GM21423 (cell line): ENCODE data around the gene KLF3.
A peak's percentile ranks its signal among the peaks of the same experiment; 100 is the strongest.

Experiments used
- ATAC-seq: cut with Tn5 transposase; IDR thresholded peaks from one replicate; pipeline ENCODE4 v1.9.1; 2021; ENCODE audit warnings: mild to moderate bottlenecking, moderate library complexity; ENCODE audit not compliant: unreplicated experiment

KLF3 gene

DNA sequence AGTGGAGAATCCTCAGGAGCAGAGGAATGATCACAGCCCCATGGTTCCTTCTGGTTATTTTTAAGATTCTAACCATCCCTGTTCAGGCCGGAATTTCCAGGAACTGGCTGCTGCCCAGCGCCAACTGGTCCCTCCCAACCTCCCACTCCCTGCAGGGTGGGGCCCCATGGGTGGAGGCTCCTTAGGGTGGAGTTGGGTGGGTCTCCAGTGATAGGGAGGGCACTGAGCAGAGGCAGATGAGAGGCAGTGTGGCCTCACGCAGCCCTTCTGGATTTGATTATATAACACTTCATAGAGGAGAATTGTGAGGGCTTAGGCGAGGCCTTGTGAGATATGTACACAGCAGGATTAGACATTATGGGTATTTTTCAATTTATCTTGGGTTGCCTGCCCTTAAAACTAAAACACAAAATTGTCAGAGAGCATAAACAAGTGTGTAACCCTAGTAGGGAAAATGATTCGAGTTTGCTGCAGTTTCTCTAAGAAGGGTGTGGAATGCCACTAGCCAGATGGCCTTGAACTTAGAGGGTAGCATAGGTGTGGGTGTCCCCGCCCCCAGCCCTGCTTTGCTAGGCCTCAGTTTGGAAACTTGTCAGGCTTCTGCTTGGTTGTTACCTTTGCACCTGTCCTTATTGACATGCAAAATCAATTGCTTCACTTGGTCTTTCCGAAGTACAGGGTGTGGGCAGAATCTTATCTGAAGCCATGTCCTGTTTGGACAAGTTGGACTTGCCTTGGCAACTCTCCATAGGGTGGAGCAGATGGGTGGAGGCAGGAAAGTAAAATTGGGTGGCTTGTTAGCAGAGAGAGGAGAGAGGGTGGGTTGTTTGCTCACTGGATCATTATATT, 9.4 kb downstream of the KLF3 start:
- no peak for ATAC-seq

DNA sequence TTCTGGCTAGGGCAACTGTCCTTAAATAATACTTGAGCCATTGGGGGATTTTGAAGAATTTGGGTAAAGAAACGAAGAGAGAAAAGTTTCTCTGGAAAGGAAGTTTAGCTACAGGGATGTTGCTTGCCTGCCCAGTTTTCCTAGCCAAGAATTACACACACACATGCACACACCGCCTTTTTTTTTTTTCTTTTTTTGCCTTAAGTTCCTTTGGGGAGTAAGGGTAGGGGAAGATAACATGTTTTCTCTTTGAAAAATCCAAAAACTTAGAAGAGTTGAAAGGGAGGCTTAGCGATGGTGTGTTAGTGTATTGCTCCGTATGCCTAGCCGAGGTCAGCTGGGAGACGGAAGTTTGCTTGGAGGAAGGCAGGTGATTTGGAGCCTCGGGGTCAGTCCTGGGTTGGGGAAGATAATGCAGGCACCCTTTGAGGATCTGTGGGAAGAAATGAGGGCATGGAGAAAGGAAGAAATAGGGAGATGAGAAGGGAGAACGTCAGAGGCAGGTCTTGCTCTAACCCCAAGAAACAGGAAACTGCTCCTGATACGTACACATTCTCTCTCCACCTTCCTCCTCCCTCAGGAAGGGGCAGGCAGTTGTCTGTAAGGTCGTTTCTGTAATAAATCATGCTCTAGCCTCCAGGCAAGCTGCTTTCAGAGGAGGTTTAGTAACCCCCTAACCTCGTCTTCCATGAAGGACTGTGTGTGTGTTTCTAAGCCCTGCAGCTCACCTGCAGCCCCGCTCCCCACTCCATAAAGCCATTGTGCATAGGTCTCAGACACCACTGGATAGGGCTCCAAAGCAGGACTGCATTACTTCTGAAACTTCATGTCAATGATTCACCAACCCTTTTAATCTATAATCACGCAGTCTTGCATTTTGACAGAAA, 10.5 kb downstream of the KLF3 start:
- ATAC-seq: no peak

DNA sequence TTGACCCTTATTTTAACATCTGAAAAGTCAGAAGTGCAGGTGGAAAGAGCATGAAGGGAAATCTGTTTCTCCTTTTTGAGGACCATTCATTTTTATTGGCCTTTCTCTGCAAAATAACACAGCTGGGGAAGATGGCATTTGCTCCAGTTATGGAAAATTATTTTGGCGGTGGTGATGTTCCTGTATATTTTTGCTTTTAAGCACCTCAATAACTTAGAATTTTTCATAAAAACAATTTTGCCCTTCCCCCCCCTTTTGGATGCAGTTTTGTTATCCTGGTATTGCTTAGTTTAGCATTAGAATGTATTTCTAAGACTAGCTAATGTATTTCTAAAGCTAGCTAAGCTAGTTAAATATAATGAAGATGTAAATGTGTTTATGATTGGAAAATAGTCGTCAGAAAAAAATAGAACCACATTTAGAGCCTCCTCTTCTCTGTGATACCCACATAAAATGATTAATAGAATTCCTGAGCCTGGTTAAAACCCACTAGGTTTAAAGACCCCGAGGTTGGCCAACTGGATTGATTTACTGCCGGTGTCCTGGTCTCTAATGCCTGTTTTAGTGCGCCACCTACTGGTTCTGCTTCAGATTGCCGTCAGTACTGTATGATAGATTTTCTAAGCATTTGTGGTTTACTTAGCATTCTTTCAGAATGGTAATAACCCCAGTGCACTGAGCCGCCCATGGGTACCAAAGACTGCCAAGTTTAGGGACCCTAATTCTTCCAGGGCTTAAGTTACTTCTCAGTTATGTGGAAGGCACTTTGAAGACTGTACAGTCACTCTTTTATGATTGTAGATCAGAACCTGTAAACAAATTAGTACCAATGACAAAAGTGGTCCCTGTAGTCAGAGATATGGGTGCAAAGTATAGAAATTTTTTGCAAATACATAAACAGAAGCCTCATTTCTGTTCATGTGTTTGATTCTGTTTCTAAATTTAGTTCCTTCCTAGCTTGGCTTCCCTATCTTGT, 11.4 kb downstream of the KLF3 start:
- peak; percentile 41 for ATAC-seq

DNA sequence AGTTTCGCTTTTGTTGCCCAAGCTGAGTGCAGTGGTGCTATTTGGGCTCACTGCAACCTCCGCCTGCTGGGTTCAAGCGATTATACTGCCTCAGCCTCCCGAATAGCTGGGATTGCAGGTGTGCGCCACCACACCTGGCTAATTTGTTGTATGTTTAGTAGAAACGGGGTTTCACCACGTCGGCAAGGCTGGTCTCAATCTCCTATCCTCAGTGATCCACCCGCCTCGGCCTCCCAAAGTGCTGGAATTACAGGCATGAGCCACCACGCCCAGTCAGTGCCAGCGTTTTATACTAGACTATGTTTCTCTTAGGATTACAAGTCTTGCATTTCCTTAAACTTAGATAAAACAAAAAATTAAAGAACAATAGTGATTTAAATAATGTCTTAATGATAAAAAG, 13.0 kb downstream of the KLF3 start:
- no peak for ATAC-seq

DNA sequence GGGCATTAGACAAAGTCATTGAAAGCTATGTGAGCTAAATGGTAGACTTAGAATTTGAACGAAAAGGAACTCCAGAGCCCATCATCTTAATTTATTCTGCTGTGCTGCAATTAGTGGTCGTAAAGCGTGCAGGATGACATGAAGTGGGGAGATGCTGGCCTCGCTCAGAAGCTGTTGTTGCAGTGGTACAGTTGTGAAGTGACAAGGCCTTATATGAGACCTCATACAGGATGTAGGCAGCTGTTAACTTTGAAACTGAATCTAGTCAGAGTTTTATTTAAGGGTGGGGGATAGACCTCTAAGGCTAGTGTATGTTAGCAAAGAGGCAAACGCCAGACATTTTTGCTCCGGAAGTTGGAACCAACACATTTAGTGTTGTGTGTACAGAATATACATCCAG, 13.4 kb downstream of the KLF3 start:
- no peak for ATAC-seq

DNA sequence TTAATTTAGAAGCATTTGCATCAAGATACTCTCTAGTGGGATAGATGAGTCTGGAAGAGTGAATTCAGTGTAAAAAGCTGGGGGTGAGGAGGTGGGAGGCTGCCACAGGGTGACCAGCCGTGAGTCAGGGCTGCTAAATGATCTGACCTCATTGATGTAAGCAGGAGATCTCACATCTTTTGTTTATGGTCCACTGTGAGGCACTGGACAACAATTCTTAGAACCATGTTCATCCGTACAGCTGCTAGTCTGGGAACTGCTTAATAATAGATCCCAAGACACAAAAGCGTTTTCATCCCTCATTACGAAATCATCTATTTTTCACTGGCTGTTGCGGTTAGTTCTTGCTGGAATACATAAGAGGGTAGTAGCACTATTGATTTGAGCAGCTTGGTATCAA, 14.1 kb downstream of the KLF3 start:
- no peak for ATAC-seq

DNA sequence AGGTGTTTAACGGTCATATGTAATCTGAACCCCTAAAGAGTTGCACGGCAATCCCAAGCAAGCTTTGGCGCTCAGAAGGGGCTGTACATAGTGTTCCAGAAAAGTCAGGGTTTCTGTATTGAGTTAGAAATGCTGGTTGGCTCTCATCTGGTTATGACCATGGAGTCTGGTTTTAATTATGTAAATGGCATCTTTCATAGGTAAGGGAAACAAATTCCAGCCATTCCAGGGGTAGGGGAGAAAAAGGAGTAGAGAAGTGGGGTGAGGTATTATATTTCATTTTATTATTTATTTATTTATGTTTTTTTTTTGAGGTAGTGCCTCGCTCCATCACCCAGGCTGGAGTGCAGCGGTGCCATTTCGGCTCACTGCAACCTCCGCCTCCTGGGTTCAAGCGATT, 15.9 kb downstream of the KLF3 start:
- no peak for ATAC-seq

DNA sequence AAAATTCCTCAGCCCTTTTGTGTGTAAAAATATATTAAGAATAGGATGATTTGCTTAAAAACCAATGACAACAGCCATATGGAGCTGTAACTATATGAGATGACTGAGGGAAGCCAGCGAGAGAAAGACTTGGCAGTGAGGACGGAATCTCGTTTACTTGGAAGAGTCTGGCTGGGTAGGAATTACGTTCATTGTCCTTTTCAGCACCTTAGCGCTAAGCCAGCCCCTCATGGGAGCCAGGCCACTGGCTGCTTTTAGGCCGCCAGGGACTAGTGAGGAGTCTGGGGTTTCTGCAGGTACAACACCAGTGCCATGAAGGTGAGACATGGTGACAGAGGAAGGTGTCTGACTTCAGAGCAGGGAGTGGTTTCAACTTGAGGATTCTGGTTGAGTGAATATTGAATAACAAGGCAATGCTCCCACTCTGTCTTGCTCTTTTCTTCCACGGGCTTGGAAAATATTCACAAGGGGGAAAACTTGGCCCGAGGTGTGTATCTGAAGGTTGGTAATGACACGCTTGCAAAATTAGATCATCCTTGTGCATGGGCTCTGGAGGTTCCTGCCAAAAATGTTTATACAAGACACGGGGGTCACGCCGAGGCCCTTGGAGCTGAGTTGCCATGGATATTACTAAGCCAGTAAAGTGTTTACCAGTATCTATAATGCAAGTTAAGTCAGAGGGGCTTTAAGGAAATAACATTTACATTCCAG, 17.4 kb downstream of the KLF3 start:
- no peak for ATAC-seq

DNA sequence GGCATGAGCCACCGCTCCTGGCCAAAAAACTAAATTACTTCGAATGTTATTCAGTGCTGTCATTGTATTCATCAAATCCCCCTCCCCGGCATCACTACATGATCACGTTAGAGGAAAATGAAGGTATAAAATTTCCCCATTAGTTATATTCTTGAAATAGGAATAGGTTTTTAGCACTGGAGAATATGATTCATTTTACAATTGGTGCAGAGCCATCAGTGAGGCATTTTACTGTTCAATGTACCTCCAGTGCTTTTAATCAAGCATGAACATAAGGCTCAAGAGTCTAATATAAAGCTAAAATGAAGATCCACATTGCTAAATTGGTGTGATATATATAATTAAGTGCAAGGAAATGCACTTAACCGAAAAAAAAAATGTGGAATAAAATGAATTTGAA, 18.3 kb downstream of the KLF3 start:
- ATAC-seq: no peak

DNA sequence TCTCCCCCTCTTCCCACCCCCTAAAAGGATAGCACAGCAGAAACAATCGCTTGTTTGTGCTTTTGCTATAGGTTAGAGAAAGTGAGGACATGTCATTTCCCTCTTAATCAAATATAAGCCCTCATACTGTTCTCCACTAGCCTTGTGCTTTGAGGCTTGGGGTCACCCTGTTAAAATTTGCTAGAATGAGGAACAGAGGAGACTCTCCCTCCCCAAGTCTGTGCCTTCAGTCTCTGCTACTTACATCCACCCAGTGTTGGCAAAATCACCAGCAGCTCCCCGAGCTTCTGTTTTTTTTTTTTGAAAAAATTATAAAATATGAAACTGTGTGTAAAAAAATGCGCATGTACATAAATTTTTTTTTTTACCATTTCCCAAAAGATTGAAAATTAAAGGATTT, 19.3 kb downstream of the KLF3 start:
- ATAC-seq: no peak

DNA sequence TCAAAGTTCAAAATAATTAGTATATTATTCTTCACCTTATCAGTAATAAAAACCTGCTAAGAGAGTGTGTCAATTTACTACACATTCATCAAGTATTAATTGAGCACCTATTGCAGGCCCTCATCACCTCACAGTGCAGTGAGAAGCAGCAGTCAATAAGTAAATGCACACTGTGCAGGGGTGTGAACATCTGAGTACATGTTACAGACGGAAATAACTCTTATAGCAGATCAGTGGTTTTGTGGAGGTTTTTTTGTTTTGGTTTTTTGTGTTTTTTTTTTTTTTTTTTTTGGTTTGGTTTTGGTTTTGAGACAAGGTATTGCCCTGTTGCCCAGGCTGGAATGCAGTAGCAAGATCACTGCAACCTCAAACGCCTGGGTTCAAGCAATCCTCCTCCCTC, 20.3 kb downstream of the KLF3 start:
- no peak for ATAC-seq

DNA sequence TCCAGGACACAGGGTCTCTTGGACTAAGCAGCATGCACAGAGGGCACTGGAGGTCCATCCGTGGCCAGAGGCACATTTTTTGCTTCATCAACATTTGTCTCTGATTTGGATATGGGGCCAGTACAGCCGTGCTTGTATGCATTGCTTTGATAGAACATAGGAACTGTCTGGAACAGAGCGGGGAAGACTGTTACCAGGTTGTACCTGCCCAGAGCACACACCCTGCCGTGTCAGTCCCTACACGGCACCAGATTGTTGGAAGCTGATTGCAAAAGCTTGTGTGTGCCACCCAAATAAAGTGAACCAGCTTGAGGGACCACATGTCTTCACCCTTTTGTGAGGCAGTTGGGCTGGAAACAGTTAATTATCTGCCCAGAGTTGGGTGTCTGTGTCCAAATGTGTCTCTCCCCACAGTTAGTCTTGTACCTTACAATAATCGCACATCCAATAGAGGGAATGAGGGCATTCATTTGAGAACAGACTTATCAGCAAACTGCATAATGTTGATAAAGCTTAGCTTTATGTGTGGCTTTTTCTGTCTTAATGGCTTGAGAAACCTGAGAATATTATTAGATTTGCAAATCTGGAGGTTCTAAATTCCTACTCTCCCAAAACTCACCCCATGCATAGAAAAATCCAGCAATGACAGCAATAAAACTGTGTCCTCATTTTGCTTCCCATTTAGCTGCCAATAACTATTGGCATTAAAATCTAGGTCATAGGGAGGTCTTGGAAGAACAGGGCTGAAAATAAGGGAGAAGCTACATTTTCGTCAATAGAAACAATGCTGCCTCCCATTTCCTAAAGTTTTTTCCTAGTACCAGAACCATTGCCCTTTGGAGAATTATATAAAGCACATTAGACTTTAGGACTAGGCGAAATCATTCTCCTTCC, 21.2 kb downstream of the KLF3 start:
- no peak for ATAC-seq

DNA sequence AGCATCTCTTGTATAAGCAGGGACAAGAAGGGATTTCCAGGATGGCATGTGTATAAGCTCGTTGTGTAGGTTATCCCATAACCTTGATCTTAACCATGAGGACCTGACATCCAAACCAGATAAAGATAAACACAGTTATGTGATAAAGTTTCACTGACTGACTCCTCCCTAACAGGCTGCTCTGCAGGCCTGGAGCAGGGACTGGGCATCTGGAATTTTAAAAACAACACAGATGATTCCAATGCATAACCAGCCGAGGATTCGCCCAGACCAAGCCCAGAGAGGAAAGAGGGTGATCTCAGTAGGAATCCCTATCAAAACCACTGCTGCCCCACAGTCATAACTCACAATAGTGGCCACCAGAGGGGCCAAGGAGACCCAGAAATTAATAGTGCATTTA, 22.7 kb downstream of the KLF3 start:
- no peak for ATAC-seq

DNA sequence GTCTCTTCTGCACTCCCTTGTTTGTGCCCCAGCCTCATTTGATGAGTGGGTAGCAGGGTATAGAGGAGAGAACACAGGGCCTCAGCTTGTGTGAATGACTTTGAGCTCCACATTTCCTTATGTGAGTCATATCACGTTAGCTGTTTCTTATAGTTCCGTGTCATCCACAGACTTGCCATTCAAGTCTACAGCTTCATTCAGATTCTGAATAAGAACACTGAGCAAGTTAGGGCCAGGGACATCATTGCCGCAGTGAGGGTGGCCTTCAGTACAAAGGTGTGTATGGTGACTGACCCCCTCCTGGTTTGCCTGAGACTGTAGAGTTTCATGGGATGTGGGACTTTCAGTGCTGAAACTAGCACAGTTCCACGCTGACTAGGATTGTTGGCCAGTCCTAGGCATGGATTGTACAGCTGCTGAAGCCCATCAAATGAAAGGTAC, 23.6 kb downstream of the KLF3 start:
- no peak for ATAC-seq

DNA sequence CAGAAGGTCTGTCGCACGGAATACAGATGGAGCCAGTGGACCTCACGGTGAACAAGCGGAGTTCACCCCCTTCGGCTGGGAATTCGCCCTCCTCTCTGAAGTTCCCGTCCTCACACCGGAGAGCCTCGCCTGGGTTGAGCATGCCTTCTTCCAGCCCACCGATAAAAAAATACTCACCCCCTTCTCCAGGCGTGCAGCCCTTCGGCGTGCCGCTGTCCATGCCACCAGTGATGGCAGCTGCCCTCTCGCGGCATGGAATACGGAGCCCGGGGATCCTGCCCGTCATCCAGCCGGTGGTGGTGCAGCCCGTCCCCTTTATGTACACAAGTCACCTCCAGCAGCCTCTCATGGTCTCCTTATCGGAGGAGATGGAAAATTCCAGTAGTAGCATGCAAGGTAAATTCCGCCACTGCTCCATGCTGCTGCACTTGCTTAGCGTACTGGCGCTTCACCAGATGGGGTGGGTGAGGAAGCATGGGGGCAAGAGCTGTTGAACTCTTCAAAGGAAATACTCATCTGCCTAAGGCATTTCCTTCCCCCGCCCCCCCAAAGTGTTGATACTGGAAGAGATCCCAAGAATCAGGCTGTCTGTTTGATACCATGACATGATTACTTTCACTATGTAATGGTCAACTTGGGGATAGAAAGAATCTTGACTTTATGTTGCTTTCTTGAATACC, 24.8 kb downstream of the KLF3 start:
- ATAC-seq: no peak

DNA sequence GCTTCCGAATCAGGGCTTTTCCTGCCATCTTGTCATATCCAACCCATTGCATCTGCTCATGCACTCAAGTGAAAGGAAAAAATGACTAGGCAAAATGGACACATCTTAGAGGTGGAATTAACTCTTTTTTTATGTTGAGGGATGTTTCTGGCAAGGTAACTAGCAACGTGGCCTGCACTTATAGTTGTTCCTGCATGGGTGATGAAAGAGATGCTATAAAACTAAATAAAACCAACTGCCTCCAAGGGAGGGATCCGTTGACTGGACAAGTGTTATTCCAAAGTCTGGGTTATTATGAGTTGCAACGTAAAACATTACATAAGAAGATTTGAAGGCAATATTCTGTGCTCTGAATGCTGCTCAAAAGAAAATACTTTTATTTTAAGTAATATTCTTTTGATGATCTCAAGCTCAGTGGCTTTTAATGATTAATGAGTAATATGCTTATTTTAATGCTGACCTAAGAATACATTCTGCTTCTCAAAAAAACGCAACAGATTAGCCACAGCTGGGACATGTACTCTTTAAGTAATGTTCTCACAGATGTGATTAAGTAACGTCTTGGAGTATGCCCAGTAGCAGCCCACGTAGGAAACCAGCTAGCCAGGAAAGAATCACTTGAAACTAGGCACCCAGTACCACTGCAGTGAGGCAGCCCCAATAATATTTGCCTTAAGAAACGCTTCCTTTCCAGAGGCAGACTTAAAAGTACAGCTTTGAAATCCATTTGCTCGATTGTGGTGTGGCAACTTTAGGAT, 27.4 kb downstream of the KLF3 start:
- ATAC-seq: no peak

DNA sequence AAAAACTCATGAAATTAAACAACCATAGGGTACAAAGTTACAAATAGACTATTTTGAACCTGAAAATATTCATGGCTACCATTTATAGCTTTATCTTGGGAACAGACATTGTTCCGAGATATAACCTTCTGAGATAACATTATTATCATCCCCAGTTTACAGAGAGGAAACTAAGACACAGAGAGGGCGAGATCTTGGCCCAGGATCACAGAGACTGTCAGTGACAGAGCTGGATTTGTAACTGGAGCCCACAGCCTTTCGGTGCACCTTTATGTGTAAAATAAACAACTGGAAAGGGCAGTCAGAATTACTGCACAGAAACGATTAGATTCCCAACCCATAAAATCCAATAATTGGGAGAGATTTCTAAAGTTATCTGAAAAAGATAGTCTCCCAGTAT, 28.4 kb downstream of the KLF3 start:
- no peak for ATAC-seq

DNA sequence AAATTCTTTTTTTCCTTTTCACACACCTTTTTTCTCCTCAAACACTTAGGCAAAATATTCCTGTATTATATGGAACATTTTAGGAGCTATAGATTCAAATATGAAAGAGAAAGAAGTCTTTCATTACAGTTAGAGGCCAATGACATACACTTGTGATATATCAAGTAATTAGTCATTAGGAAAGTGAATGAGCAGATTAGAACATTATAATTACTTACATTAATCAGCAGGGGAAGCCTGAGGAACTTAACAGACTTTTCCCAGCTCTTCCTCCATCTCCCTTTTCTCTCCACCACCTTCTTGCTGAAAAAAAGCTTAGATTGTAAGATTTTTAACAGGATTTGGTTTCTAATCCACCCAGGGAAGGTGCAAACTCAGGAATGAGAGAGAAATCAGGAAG, 29.6 kb downstream of the KLF3 start:
- no peak for ATAC-seq
